Stimulated activated CD8-positive, alpha-beta memory T cell treated with anti-CD3 and anti-CD28 coated beads, Interleukin-4, amount 100 ng/mL, for 4 hours (primary cell): Measurements from ENCODE around the gene EDIL3.

ENCODE experiments used
- DNase-seq, 2 donors: peaks; one replicate each; pipeline ENCODE4 v3.0.0-alpha.2; 2020; ENCODE audit warnings: low read depth in 2 of 2, low spot score in 1 of 2

EDIL3 gene

DNA sequence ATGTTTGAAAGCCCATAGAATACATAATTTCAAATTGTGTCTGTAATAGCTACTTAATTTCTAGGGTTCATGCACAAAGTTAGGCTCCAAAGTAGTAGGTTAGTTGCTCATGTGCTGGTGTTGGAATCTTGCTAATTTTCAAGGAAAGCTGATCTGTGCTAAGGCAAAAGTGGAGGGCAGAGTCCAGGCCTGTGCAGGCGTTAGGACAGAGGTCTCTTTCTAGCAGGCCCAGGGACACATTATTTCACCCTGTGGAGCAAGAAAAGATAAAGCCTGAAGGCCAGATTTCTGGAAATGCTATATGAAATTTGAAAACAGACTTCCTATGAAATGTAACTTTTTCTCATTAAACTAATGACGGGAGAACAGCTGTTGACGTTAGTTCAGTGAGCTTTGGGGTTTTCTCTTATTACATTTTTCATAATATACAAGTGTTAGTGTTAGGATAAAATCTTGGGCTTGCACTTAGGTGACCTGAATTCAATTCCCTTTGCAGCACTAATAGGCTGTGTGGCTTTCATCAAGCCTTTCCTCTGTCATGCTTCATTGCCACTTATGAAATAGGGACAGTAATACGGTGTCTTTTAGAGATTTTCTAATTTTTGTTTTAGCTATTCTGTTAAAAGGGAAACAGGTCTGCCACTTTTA, 467.3 kb downstream of the EDIL3 start:
- no peak for DNase-seq

DNA sequence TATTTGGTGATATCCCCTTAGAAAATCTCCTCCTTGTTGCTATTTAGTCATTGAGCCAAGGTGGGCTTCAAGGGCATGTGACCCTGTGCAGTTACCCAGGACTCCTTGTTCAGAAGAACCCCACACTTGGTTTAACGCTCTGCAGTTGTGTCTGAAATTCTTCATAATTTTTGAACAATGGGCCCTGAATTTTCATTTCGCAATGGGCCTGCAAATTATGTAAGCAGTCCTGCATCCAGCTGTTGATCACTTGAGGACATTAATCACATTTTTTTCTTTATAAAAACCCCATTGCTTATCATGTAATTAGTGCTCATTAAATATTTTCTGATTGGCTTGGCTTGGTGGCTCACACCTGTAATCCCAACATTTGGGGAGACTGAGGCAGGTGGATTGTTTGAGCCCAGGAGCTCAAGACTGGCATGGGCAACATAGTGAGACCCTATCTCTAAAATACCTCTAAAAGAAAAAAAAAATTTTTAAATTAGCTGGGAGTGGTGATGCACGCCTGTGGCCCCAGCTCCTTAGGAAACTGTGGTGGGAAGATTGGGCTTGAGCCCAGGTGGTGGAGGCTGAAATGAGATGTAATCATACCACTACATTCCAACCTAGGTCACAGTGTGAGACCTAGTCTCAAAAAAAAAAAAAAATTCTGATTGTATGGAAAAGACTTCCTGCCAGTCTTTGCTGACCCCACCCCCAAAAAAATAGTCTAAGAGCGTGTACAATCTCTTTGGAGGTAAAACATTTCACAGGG, 469.8 kb downstream of the EDIL3 start:
- no peak for DNase-seq

DNA sequence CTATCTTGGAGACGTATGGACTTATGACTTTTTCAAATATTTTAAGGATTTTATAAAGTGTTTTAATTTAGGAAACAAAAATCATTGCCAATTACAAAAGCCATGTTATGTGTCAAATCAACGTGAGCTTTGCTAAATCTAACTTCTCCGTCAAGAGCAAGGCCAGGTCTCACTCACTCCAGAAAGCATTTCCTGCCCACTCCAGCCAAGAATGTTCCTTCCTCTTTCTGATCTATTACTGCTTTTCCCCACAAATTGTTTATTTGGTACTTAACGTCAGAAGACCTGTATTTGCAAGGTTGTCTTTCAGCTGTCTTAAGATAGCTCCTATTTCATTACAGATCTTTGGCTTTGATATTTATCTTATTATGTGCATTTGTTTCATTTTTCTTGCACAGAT, 470.5 kb downstream of the EDIL3 start:
- no peak for DNase-seq

DNA sequence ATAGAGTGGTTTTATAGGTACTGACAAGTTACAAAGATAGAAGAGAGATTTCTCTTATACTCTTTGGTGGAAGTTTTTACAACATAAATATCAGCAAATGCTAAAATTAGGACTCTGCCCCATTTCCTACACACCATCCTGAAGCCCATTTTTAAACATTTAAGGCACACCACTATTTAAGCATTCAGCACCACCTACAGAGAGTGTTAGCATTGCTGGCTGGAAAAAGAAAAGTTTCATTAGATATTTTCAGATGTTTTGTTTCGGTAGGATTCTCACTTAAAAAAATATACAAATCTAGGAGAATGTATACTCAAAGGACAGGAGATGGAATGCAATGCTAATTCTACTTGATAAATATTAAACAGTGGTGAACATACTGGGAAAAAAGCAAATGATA, 471.1 kb downstream of the EDIL3 start:
- DNase-seq: no peak

DNA sequence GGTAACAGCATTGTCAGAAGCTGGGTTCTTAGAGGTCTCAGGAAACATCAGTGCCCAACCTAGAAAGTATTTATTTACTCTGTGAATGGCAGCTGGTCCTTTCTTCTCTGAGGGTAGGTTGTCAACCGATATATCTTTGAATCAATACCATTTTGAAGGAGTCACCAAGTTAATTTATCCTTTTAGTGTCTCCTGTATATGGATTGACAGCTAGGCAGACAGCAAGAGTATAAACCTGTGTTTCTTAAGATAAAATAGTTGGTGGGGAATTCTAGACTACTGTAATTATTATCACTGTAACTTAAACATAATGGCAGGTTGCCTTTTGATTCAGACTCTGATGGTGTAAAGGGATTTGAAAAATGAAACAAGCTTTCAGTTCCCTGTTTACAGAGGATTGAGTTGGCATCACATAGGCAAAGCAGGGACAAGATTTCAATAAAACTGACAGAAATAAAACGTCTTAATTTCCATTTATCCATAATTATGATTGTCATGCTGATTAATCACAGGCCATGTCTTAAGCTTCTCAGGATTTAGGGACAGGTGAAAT, 473.2 kb downstream of the EDIL3 start:
- DNase-seq: no peak

DNA sequence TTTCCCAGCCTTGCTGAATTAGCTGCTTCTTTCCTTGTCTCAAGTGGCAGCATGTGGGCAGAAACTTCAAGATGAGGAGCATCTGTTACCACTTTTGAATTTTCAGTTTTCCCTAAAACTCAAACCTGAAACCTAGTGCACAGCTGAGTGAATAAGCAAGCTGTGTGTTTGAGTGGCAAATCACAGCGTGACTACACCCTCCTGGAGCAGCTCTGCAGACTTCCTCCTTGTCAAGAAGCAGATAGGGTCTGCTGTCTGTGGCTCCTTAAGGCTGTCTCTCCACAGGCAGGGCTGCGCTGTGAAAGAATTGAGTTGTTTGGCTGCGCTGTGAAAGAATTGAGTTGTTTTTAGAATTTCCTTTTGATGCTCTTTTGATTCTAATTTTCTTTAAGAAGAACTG, 484.4 kb downstream of the EDIL3 start:
- DNase-seq: no peak

DNA sequence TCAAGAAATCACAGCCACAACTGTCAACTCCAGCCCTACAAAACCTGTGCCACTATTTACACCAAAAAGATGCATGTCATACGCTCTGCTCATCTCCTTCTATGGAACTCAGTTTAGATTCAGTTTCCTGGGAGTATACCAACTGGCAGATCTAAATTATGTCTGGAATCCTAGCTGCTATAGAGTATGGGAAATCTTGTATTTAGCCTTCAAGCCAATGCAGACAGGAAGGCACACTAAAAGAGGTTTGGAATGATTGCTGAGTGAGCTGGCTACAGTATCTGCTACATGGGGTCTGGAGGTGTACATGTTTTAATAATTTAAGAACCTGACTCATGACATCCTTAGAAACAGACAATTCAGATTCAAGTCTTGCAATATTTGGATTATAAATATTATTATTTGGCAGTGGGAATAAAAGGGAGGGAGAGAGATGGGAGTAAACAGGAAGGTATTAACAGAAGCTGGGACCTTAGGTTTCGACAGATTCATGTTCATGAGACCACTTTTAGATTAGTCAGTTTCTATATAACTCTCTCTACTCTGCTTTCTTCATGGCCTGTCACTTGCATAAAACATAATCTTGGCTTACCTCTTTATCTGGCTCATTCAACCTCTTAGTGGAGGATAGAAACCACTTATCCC, 485.2 kb downstream of the EDIL3 start:
- DNase-seq: no peak

DNA sequence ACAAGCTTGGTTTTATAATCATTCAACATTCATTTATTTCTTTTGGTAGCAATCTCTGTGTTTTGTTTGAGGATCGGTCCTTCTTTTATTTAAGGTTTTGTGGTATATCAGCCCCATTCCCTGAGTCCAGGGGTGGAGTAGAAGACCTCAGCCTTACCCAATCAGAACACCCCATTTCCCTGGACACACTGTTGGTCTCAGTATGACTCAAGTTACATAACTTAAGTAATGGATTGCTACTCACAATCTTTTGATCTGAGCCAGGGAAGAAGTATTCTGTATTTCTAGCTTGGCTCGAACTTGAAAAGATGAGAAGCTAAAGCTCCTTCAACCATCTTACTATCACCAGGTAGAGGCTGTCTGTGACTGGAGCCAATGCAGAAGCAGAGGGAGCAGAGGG, 488.8 kb downstream of the EDIL3 start:
- DNase-seq: no peak

DNA sequence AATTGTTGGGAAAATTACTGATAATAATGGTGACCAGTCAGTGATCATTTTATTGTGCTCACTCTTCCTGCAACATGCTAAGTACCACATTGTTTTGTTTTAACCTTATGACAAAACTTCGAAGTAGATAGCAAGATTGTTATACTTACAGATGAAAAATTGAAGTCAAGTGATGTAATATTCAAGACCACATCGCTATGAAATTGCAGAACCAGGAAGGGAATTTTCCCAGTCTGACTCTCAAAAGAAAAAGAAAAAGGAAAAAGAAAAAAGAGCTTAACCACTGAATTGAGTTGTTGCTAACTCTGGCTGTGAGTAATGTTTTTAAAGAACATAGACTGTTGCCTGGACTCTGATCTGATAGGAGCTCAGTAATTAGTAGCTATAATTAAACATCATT, 493.4 kb downstream of the EDIL3 start:
- no peak for DNase-seq
